Measurements from ENCODE around the gene ARHGEF3.

DNA sequence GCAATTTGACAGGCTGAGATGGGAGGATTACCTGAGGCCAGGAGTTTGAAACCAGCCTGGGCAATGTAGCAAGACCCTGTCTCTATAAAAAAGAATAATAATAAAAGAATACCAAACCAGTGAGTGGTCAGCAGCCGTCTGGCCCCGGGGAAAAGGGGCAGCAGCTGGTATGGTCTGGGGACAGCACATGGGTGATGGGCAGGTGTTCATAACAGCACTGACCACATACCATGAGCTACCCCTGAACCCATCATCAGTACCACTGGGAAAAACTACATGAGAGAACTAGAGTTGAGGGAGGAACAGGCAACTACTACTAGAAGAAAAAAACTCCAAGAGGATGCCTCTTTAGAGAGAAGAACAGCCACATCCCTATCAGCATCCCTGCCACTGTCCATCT, 40.7 kb downstream of the ARHGEF3 start:
- TF ChIP-seq, protein P1, sequence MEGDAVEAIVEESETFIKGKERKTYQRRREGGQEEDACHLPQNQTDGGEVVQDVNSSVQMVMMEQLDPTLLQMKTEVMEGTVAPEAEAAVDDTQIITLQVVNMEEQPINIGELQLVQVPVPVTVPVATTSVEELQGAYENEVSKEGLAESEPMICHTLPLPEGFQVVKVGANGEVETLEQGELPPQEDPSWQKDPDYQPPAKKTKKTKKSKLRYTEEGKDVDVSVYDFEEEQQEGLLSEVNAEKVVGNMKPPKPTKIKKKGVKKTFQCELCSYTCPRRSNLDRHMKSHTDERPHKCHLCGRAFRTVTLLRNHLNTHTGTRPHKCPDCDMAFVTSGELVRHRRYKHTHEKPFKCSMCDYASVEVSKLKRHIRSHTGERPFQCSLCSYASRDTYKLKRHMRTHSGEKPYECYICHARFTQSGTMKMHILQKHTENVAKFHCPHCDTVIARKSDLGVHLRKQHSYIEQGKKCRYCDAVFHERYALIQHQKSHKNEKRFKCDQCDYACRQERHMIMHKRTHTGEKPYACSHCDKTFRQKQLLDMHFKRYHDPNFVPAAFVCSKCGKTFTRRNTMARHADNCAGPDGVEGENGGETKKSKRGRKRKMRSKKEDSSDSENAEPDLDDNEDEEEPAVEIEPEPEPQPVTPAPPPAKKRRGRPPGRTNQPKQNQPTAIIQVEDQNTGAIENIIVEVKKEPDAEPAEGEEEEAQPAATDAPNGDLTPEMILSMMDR (conservative IDR thresholded peaks at IDR 0.05; ENCODE audit: low read length) = no peak
- TF ChIP-seq EZH2phosphoT487 (IDR thresholded peaks at IDR 0.05; ENCODE audit: borderline replicate concordance) = no peak

All from Loucy (cell line).